Calu3 (cell line): ENCODE results near the gene ZNF669. TPM values are rescaled to one million over a fixed set of nuclear protein-coding genes. Genes with fewer than 3 reads are reported as not detected.

ENCODE experiments used
- BruUV-seq: library from RNA; stranded (reverse); fragments of 400-500 nt; replicated peaks from 2 replicates; lab custom pipeline; 2021; lab: Mats Ljungman, UMichigan
- CTCF ChIA-PET: fragments of 300-600 bp; sonication (Branson Sonifier 250); formaldehyde crosslinking; loops from one replicate; lab custom pipeline; 2022; ENCODE audit warnings: antibody characterized with exemption; lab: Charles Lee
- DNase-seq: peaks from one replicate; pipeline ENCODE4 v3.0.0; 2022
- H3K27ac Mint-ChIP-seq: one replicate; pipeline ENCODE4 v1.8.0; 2022; ENCODE audit warnings: mixed read lengths; ENCODE audit not compliant: unreplicated experiment
- H3K27me3 Mint-ChIP-seq: one replicate; pipeline ENCODE4 v1.8.0; 2022; ENCODE audit warnings: mixed read lengths; ENCODE audit not compliant: unreplicated experiment
- H3K36me3 Mint-ChIP-seq: one replicate; pipeline ENCODE4 v1.8.0; 2022; ENCODE audit warnings: mild to moderate bottlenecking, moderate library complexity, mixed read lengths; ENCODE audit not compliant: insufficient read depth, unreplicated experiment
- H3K4me1 Mint-ChIP-seq: one replicate; pipeline ENCODE4 v1.8.0; 2022; ENCODE audit warnings: mild to moderate bottlenecking, low read depth, mixed read lengths; ENCODE audit not compliant: unreplicated experiment
- H3K4me3 Mint-ChIP-seq: one replicate; pipeline ENCODE4 v1.8.0; 2022; ENCODE audit warnings: mild to moderate bottlenecking, low read depth, moderate library complexity, mixed read lengths; ENCODE audit not compliant: unreplicated experiment
- H3K9me3 Mint-ChIP-seq: one replicate; pipeline ENCODE4 v1.8.0; 2022; ENCODE audit warnings: low read depth, mixed read lengths; ENCODE audit not compliant: unreplicated experiment
- intact Hi-C: fragments of 100-400 bp; cut with micrococcal nuclease; formaldehyde crosslinking; loops from one replicate; pipeline ENCODE4 v1.10.0; 2022; ENCODE audit not compliant: unreplicated experiment
- total RNA-seq: library from RNA; stranded (reverse); gene quantifications from 2 replicates; pipeline ENCODE4 v1.2.3, GENCODE V29; 2022
- TF ChIP-seq, protein P1 (sequence below): fragments of 200-600 bp; IDR thresholded peaks from one replicate; pipeline ENCODE4 v1.8.0; 2022; ENCODE audit warnings: antibody characterized with exemption; ENCODE audit not compliant: unreplicated experiment

ZNF669 gene
- total RNA-seq, 1 experiment from 2014 or later, result 10.5 TPM

DNA sequence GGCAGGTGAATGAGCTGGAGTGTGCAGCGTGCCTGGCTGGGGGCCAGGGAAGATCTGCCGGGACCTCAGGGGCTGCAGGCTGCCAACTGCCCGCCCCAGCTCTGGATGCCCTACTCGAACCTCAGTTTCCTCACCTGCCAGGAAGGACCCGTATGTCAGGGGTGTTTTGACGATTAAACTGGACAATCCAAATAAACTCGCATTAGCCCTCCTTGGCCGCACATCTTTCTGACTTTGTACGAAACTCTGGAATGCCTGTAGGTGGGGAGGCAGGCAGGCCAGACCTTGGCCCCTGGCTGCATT is 8.3 kb upstream of the ZNF669 start:
- Mint-ChIP-seq H3K27me3 (peaks cover 14% of the 10 kb centered on the region), H3K27ac (no peak overlapping the region), H3K4me1 (peaks cover 8% of the 10 kb centered on the region), H3K4me3 (peak overlapping the region; percentile 76), H3K9me3 (peaks cover 14% of the 10 kb centered on the region), H3K36me3 (peaks cover 30% of the 10 kb centered on the region)
- no peak for DNase-seq
- intact Hi-C loops, result no loop called here
- BruUV-seq, result no TSS peak
- TF ChIP-seq, protein P1, sequence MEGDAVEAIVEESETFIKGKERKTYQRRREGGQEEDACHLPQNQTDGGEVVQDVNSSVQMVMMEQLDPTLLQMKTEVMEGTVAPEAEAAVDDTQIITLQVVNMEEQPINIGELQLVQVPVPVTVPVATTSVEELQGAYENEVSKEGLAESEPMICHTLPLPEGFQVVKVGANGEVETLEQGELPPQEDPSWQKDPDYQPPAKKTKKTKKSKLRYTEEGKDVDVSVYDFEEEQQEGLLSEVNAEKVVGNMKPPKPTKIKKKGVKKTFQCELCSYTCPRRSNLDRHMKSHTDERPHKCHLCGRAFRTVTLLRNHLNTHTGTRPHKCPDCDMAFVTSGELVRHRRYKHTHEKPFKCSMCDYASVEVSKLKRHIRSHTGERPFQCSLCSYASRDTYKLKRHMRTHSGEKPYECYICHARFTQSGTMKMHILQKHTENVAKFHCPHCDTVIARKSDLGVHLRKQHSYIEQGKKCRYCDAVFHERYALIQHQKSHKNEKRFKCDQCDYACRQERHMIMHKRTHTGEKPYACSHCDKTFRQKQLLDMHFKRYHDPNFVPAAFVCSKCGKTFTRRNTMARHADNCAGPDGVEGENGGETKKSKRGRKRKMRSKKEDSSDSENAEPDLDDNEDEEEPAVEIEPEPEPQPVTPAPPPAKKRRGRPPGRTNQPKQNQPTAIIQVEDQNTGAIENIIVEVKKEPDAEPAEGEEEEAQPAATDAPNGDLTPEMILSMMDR, result no peak
- CTCF ChIA-PET, result interaction anchor here (1.2 kb wide), 2 partner anchors 13 to 34 kb away, joined by 3 to 14 read pairs; partner anchors contain the start of gene ZNF670

DNA sequence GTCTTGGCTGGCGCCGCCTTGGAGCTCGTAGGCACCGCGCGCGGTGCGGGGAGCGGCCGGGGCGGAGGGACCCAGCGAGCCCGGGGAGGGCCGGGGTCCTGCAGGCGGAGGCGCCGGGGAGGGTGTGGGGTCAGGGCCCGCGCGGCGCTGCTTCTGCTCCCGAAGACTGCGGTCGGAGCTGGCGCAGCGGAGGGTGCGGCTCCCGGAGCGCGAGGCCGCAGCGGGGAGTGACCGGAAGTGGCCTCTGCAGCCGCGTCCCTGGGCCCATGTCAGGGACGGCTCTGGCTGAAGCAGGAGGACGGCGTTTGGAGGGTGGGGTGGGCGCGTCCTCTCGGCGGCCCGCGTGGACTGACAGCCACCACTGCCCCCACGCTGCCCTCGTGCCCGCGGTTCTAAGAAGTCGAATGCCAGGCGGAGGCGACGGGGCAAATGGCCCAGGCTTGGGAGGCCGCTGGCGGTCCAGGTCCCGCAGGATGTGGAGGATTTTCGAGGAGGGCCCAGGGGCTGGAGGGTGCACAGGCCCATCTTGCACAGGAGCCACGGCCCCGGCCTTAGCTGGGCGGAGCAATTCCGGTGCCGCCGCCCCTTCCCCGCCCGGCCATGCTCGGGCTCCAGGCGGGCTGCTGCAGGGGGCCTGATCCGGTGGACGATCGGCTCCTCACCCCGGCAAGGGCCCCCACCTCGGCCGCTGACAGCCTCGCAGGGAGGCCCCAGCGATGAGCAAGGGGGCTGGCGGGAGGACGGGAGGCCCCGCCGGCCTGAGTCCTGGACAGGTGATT is 7.7 kb upstream of the ZNF669 start:
- H3K4me3 Mint-ChIP-seq, result peak overlapping the region; percentile 76
- H3K36me3 Mint-ChIP-seq, result peaks cover 30% of the 10 kb centered on the region
- no peak overlapping the region for H3K27ac Mint-ChIP-seq
- H3K9me3 Mint-ChIP-seq, result peaks cover 15% of the 10 kb centered on the region
- peaks cover 8% of the 10 kb centered on the region for H3K4me1 Mint-ChIP-seq
- peak; percentile 67 for DNase-seq
- no TSS peak for BruUV-seq
- peaks cover 14% of the 10 kb centered on the region for H3K27me3 Mint-ChIP-seq
- CTCF ChIA-PET, result interaction anchor here (1.2 kb wide), 2 partner anchors 13 to 33 kb away, joined by 3 to 14 read pairs; partner anchors contain the start of gene ZNF670
- TF ChIP-seq, protein P1, result no peak
- intact Hi-C loops, result no loop called here

- peaks cover 30% of the 10 kb centered on the region for H3K36me3 Mint-ChIP-seq
- DNase-seq, result peak; percentile 28
- intact Hi-C loops, result no loop called here
- peaks cover 15% of the 10 kb centered on the region for H3K9me3 Mint-ChIP-seq
- H3K27me3 Mint-ChIP-seq, result peaks cover 14% of the 10 kb centered on the region
- peak overlapping the region; percentile 76 for H3K4me3 Mint-ChIP-seq
- CTCF ChIA-PET, result interaction anchor here (1.2 kb wide), 1 partner anchor 14 kb away, joined by 14 read pairs; no protein-coding TSS in a partner anchor
- H3K4me1 Mint-ChIP-seq, result peaks cover 8% of the 10 kb centered on the region
- TF ChIP-seq, protein P1, result no peak
- BruUV-seq, result no TSS peak
- H3K27ac Mint-ChIP-seq, result peak overlapping the region; percentile 32
Observed at GRCh38 chr1:247111259-247111699, 7.1 kb upstream of the ZNF669 start.

DNA sequence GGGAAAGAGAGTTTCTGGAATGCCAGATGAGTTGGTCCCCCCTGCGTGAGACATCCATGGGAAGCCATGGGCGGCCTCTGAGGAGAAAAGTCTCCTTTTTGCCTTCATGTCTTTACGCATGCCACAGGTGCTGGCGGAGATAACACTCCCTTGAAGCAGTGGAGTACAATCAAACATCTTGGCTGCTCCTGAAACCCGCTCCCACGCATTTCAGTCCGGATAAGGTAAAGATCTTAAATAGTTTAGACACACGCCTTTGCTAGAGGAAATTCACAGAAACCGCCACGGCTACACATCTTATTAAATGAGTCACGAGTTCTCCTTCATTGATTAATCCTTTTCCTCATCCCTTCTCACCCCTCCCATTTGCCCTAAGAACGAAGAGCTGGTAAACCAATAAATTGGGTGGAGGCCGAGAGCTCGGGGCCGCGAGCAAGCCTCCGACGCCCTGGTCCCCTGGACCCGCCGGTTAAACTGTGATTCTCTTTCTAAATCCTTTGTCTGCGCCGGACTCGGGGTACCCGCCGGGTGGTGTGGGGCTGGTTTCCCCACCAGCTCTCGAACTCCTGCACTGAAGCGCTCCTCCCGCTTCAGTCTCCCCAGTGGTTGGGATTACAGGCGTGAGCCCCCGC is 6.6 kb upstream of the ZNF669 start:
- TF ChIP-seq, protein P1, result no peak
- peaks cover 15% of the 10 kb centered on the region for H3K9me3 Mint-ChIP-seq
- TSS peak; percentile 36 for BruUV-seq
- peaks cover 30% of the 10 kb centered on the region for H3K36me3 Mint-ChIP-seq
- peak overlapping the region; percentile 32 for H3K27ac Mint-ChIP-seq
- CTCF ChIA-PET, result no interaction called here
- peak overlapping the region; percentile 76 for H3K4me3 Mint-ChIP-seq
- DNase-seq, result no peak
- H3K4me1 Mint-ChIP-seq, result peaks cover 8% of the 10 kb centered on the region
- intact Hi-C loops, result no loop called here
- peaks cover 14% of the 10 kb centered on the region for H3K27me3 Mint-ChIP-seq
